Measurements from ENCODE around the gene CCDC126.

Gene CCDC126

DNA sequence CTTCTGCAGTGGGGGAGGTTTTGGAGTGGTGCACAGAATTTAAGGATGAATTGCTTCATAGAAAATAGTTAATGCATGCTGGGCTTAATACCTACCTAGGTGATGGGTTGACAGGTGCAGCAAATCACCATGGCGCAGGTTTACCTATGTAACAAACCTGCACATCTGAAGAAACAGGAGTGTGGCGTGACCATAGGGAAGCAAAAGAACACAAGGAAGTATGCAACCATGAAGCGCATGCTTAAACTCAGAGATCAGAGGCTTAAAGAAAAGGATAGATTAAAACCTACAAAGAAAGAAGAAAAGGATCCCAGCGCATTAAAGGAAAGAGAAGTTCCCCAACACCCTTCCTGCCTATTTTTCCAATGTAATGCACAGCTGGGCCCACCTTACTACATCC is 22.0 kb downstream of the CCDC126 start:
- Histone ChIP-seq H3K36me3 (ENCODE audit: control insufficient read depth, insufficient read depth, low read length) (no peaks in the 10 kb centered on the region), H2AFZ (no peak overlapping the region), H3K27ac (no peak overlapping the region), H3K4me2 (ENCODE audit: low read length) (no peak overlapping the region), H3K9me3 (ENCODE audit: control insufficient read depth, low read length) (no peaks in the 10 kb centered on the region), H3K27me3 (ENCODE audit: control insufficient read depth, insufficient read depth, low read length) (no peaks in the 10 kb centered on the region), H3K4me1 (no peaks in the 10 kb centered on the region), H3K9ac (no peak overlapping the region), H3K79me2 (peaks cover 22% of the 10 kb centered on the region), H3K4me3 (ENCODE audit: low read depth, low read length) (no peak overlapping the region)
- TF ChIP-seq, protein P1, sequence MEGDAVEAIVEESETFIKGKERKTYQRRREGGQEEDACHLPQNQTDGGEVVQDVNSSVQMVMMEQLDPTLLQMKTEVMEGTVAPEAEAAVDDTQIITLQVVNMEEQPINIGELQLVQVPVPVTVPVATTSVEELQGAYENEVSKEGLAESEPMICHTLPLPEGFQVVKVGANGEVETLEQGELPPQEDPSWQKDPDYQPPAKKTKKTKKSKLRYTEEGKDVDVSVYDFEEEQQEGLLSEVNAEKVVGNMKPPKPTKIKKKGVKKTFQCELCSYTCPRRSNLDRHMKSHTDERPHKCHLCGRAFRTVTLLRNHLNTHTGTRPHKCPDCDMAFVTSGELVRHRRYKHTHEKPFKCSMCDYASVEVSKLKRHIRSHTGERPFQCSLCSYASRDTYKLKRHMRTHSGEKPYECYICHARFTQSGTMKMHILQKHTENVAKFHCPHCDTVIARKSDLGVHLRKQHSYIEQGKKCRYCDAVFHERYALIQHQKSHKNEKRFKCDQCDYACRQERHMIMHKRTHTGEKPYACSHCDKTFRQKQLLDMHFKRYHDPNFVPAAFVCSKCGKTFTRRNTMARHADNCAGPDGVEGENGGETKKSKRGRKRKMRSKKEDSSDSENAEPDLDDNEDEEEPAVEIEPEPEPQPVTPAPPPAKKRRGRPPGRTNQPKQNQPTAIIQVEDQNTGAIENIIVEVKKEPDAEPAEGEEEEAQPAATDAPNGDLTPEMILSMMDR (IDR thresholded peaks at IDR 0.05): no peak

DNA sequence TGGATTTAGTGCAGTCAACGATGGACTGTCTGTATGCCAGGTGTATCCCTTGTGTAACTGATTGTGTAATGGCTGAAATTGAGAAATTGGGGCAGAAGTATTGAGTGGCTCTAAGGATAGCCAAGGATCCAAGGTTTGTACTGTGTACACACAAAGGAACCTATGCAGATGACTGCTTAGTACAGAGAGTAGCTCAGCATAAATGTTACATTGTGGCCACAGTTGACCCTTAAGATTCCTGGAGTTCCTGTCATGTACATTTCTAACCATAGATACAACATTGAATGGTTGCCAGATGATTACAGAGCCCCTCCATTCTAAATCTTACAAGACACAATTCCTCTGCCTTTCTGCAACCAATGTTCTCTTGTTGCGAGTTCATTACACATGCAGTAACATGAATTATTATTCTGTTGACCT is 25.3 kb downstream of the CCDC126 start:
- Histone ChIP-seq H3K27me3 (ENCODE audit: control insufficient read depth, insufficient read depth, low read length) (no peaks in the 10 kb centered on the region), H3K4me1 (no peaks in the 10 kb centered on the region), H3K4me3 (ENCODE audit: low read depth, low read length) (no peak overlapping the region), H3K9me3 (ENCODE audit: control insufficient read depth, low read length) (no peaks in the 10 kb centered on the region), H3K79me2 (peaks cover 21% of the 10 kb centered on the region), H2AFZ (no peak overlapping the region), H3K36me3 (ENCODE audit: control insufficient read depth, insufficient read depth, low read length) (no peaks in the 10 kb centered on the region), H3K27ac (no peak overlapping the region), H3K4me2 (ENCODE audit: low read length) (no peak overlapping the region), H3K9ac (no peak overlapping the region)
- TF ChIP-seq, protein P1 (IDR thresholded peaks at IDR 0.05): no peak

DNA sequence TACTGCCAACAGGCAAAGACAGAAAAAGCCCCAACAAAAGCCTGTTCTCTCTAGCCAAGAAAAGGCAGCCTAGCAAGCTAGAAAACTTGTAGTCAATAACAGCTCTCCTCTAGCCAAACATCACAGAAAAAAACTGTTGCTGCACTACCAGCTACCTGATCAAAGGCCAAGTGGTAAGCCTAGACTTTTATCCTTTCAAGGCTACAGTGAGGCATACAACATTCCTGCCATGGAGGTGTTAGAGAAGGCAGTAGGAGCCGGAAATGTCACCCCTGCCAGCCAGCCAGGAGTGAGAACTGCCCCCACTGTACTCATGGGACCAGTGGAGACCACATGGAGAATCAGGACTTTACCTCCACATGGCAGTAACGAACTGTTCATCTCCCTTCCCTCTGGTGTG is 31.2 kb downstream of the CCDC126 start:
- Histone ChIP-seq H3K9me3 (ENCODE audit: control insufficient read depth, low read length) (no peaks in the 10 kb centered on the region), H3K4me1 (no peaks in the 10 kb centered on the region), H3K36me3 (ENCODE audit: control insufficient read depth, insufficient read depth, low read length) (no peaks in the 10 kb centered on the region), H3K27me3 (ENCODE audit: control insufficient read depth, insufficient read depth, low read length) (no peaks in the 10 kb centered on the region), H3K79me2 (peaks cover 4% of the 10 kb centered on the region), H3K27ac (no peak overlapping the region), H3K4me3 (ENCODE audit: low read depth, low read length) (no peak overlapping the region), H3K9ac (no peak overlapping the region), H3K4me2 (ENCODE audit: low read length) (no peak overlapping the region), H2AFZ (no peak overlapping the region)
- TF ChIP-seq, protein P1 (IDR thresholded peaks at IDR 0.05): no peak

DNA sequence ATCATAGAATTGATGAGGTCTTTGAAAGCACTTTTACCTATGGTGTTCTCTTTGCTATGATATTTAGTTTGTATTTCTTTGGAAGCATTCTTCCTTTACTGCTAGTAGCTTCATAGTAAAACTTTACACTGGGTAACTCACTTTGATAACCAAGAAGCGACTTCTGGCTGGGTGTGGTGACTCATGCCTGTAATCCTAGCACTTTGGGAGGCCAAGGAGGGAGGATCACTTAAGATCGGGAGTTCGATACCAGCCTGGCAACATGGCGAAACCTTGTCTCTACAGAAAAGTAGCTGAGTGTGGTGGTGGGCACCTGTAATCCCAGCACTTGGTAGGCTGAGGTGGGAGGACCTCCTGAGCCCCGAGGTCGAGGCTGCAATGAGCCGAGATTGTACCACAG is 36.2 kb downstream of the CCDC126 start:
- H3K4me3 ChIP-seq (ENCODE audit: low read depth, low read length): no peak overlapping the region
- H3K36me3 ChIP-seq (ENCODE audit: control insufficient read depth, insufficient read depth, low read length): no peaks in the 10 kb centered on the region
- H3K79me2 ChIP-seq: no peaks in the 10 kb centered on the region
- no peak overlapping the region for H3K4me2 ChIP-seq (ENCODE audit: low read length)
- H3K27me3 ChIP-seq (ENCODE audit: control insufficient read depth, insufficient read depth, low read length): no peaks in the 10 kb centered on the region
- H3K9ac ChIP-seq: no peak overlapping the region
- TF ChIP-seq, protein P1 (IDR thresholded peaks at IDR 0.05): no peak
- H2AFZ ChIP-seq: no peak overlapping the region
- no peaks in the 10 kb centered on the region for H3K4me1 ChIP-seq
- no peaks in the 10 kb centered on the region for H3K9me3 ChIP-seq (ENCODE audit: control insufficient read depth, low read length)
- H3K27ac ChIP-seq: no peak overlapping the region

DNA sequence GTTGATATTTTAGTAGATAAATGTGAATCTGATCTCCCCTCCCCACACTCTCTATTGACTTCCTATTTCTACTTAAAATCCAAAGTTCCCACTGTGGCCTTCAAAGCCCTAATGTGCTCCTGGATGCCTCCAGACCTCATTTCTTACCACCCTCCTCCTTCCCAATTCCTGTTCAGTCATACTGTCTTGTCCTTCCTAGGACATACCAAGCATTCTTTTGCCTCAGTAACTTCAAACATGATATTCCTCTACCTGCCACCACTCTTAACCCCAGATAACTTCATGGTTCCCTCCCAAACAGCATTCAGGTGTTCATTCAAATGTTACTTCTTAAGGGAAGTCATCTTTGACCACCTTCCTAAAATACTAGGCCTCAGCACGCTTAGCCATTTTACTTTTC is 48.6 kb downstream of the CCDC126 start:
- no peak overlapping the region for H3K4me2 ChIP-seq (ENCODE audit: low read length)
- no peak overlapping the region for H2AFZ ChIP-seq
- H3K36me3 ChIP-seq (ENCODE audit: control insufficient read depth, insufficient read depth, low read length): no peaks in the 10 kb centered on the region
- H3K4me1 ChIP-seq: no peaks in the 10 kb centered on the region
- H3K4me3 ChIP-seq (ENCODE audit: low read depth, low read length): no peak overlapping the region
- H3K27ac ChIP-seq: no peak overlapping the region
- H3K79me2 ChIP-seq: no peaks in the 10 kb centered on the region
- no peaks in the 10 kb centered on the region for H3K27me3 ChIP-seq (ENCODE audit: control insufficient read depth, insufficient read depth, low read length)
- TF ChIP-seq, protein P1 (IDR thresholded peaks at IDR 0.05): no peak
- no peaks in the 10 kb centered on the region for H3K9me3 ChIP-seq (ENCODE audit: control insufficient read depth, low read length)
- no peak overlapping the region for H3K9ac ChIP-seq

Measured in parathyroid adenoma (tissue), 2 donors.